GM10266 (cell line): ENCODE results near the gene ZNF17.
"Not testable (repeated sequence)": the region's sequence is repeated elsewhere in the genome, so short reads cannot be mapped to it uniquely, and the experiment has no call there.

Source experiments
- DNase-seq: peaks from one replicate; pipeline ENCODE4 v3.0.0; 2012; ENCODE audit errors: extremely low spot score
- TF ChIP-seq, protein P1 (sequence below): IDR thresholded peaks from 2 replicates; pipeline ENCODE4 v1.5.1; 2012; ENCODE audit warnings: mild to moderate bottlenecking, low read depth; ENCODE audit not compliant: control insufficient read depth, insufficient read depth; ENCODE audit errors: missing control alignments

The ZNF17 gene

DNA sequence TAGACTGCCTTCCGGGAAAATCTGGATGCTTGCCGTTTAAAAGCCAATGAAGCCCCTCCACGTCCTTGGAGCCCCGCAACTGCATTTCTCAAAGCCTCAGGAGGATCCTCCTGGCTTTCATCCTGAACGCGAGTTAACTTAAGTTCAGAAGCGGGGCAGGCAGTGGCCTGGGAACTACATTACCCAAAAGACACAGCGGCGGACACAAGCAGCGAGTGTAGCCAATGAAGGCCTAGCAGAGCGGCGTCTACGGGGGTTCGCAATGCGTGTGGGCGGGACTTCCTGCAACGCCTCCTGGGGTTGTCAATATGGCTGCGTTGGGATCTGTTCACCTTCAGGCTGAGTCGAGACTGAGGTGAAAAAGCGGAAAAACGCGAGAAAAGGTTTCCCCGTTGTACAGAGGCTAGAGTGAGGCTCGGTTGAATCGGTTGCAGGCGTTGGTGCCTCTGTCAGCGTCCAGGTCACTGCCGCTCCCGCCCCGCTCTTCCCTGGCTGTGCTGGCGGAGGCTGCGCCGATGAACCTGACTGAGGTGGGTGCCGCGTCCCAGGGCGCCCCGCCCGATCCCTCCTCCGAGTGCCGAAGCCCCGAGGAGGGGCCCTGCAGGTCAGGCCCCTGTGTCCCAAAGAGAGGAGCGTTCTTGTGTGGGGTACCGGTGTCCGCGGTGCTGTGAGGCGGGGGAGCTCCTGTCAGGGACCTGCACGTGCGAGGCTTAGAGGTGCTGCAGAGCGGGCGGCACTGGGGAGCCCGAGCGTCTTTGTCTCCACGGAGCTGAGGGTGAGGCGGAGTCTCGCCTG is at the start of gene ZNF17:
TSS of gene ZNF17 (plus strand) at position 285 of the 795 bp plus-strand sequence. CDS start 2,455 bp downstream, outside the sequence.
- peak; percentile 88 for DNase-seq
- TF ChIP-seq, protein P1, sequence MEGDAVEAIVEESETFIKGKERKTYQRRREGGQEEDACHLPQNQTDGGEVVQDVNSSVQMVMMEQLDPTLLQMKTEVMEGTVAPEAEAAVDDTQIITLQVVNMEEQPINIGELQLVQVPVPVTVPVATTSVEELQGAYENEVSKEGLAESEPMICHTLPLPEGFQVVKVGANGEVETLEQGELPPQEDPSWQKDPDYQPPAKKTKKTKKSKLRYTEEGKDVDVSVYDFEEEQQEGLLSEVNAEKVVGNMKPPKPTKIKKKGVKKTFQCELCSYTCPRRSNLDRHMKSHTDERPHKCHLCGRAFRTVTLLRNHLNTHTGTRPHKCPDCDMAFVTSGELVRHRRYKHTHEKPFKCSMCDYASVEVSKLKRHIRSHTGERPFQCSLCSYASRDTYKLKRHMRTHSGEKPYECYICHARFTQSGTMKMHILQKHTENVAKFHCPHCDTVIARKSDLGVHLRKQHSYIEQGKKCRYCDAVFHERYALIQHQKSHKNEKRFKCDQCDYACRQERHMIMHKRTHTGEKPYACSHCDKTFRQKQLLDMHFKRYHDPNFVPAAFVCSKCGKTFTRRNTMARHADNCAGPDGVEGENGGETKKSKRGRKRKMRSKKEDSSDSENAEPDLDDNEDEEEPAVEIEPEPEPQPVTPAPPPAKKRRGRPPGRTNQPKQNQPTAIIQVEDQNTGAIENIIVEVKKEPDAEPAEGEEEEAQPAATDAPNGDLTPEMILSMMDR: no peak

DNA sequence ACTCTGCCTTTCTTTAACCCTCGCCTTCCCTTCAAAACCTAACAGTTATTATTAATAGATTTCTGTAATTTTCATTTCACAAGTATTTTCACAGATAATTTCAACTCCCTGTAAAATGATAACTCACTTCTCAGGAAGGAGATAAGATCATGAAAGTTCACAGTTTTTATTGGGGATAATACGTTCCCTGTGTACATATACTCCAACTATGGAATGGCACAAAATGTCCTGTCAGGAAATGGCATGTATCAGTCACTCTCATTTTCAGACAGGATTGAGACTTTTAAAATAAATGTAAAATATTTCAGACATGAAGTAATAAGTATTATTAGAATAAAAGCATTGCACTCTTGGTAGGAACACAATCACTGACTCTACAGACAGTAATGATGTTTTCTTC is 48.5 kb upstream of the ZNF17 start:
- DNase-seq: no peak
- TF ChIP-seq, protein P1: no peak

DNA sequence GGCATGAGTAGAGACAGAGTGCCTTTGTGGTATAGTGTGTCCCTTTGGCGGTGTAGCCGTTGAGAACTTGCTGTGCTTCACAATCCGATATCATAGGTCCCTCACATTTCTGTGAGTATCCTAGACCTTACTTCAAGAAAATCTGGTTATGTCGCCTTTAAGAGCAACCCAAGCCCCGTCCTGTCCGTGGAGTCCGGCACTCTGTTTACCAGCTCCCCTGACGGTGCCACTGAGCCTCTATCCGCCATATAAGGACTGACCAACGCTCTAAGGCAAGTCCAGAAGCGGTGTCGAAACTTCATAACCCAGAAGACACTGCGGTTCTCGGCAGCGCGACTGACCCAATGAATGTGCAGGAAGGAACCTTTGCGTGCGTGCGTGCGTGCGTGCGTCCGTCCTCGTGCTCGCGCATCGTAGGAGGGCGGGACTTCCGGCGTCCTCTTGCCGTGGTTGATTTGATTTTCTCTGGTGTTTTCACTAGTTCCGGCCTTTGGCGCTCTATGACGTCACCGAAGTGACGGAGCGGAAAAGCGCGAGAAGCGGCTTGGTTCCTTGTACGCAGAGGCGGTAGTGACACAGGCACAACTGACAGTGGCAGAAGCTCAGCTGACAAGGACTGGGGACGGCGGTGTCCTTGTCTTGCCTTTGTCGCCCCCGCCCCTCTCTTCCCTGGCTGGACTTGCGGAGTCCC is 47.8 kb upstream of the ZNF17 start, which contains the start of the genes TRAPPC2B and ZNF547:
TSS of gene TRAPPC2B (plus strand) at position 555 of the 691 bp plus-strand sequence. CDS start 1,283 bp downstream, outside the sequence.
TSS of gene ZNF547 (plus strand) at position 555 of the 691 bp plus-strand sequence. CDS start 5,005 bp downstream, outside the sequence.
- TF ChIP-seq, protein P1: no peak
- DNase-seq: peak; percentile 86

DNA sequence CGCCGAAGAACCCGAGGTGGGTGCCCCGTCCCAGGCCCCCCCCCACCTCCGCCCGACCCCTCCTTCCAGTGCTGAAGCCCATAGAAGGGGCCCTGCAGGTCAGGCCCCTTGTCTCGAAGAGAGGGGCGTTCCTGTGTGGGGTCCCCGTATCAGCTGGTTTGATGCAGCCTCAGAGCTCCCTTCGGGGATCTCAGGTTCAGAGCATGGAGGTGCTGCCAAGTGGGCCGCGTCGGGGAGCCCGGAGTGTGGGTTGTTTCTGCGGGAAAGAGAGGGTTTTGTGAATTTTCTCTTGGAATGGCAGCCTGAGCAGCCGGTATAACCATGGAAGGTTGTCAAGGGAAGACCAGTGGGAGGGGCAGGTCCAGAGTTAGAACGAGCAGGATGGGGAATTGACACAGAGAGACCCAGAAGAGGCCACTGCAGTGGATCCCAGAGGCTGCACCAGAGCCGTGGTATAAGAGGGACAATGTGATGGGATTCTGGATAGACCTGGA is 47.2 kb upstream of the ZNF17 start:
- no peak for DNase-seq
- TF ChIP-seq, protein P1: no peak

DNA sequence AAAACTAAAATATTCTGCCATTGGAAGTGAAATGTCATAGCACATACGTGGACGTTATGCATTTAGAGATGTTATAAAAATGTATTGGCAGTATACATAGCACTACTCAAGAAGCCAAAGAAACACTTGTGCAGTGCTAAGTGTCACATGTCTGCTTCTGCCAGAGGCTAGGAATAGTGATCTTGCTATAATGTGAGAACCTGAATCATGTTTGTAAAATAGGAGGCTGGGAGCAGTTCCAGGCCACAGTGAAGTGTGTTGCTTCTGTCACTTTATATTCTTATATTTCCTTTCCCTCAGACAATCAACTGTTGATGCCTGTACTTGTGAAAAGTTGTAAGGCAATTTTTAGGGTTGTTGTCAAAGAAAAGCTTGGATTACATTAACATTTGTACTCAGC is 44.2 kb upstream of the ZNF17 start:
- TF ChIP-seq, protein P1: no peak
- no peak for DNase-seq

DNA sequence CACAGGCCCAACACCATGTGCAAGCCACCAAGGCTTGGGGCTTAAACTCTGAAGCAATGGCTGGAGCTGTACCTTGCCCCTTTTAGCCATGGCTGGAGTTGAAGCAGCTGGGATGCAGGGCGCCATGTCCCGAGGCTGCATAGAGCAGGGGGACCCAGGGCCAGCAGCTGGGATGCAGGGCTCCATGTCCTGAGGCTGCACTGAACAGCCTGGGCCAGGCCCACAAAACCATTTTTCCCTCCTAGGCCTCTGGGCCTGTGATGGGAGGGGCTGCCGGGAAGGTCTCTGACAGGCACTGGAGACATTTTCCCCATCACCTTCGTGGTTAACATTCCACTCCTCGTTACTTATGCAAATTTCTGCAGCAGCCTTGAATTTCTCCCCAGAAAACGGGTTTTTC is 36.8 kb upstream of the ZNF17 start:
- DNase-seq: no peak
- TF ChIP-seq, protein P1: no peak

DNA sequence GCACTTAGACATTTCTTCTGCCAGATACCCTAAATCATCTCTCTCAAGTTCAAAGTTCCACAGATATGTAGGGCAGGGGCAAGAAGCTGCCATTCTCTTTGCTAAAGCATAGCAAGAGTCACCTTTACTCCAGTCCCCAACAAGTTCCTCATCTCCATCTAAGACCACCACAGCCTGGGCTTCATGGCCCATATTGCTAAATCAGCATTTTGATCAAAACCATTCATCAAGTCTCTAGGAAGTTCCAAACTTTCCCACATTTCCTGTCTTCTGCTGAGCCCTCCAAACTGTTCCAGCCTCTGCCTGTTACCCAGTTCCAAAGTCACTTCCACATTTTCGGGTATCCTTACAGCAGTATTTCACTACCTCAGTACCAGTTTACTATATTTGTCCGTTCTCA is 36.3 kb upstream of the ZNF17 start:
- DNase-seq: not testable (repeated sequence)
